Activated gamma-delta T cell (primary cell): ENCODE results near the gene PPP5C.
"Not testable (repeated sequence)": the region's sequence is repeated elsewhere in the genome, so short reads cannot be mapped to it uniquely, and the experiment has no call there.

ENCODE experiments used
- DNase-seq: peaks from one replicate; lab custom pipeline; 2025; lab: John Stamatoyannopoulos, UW

Gene PPP5C

GRCh38 chr19:46365561-46365960, 18.7 kb downstream of the PPP5C start:
- no peak for DNase-seq

DNA sequence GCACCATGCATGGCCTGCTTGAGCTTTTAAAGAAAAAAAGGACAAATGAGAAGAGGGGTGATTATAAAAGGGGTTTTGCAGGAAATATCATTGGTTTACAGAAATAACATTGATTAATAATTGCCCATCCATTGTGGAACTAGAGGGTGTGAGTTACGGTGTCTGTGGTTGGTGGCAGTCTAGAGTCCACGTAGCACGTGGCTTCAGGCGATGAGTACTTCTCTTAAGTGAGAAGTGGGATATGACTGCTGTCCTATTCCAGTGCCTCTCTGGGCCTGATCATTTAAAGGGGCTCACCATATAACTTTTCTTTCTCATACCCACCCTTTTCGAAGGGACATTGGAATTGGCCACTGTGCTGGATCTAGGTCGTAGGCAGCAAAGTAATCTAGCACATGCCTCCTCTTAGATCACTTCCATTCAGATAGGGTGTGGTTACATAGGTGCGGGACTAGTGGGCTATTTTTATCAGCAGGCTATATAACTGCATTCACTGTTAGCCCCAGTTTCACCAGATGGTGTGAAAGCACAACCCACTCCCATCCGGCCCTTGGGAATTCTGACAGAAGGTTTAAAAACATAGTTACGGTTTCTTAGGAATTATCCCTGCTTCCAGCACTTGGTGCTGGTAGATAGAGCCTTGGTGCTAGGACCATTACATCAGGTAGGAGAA, 19.9 kb downstream of the PPP5C start:
- DNase-seq = no peak

- no peak for DNase-seq
These were observed 20.5 kb downstream of the PPP5C start for GRCh38 chr19:46367426-46367825.

- DNase-seq = no peak
These were observed 21.2 kb downstream of the PPP5C start for GRCh38 chr19:46368116-46368515.

DNA sequence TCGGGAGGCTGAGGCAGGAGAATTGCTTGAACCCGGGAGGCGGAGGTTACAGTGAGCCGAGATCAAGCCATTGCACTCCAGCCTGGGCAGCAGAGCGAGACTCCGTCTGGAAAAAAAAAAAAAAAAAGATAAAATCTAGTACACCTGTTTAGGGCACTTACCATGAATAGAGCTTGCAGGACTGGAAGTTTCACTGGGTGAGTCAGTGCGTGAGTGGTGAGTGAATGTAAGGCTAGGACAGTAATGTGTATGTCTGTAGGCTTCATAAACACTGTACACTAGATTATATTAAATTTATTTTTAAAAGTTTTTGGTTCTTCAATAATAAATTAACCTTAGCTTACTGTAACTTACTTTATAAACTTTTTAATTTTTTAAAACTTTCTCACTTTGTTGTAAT, 22.9 kb downstream of the PPP5C start:
- DNase-seq = no peak

DNA sequence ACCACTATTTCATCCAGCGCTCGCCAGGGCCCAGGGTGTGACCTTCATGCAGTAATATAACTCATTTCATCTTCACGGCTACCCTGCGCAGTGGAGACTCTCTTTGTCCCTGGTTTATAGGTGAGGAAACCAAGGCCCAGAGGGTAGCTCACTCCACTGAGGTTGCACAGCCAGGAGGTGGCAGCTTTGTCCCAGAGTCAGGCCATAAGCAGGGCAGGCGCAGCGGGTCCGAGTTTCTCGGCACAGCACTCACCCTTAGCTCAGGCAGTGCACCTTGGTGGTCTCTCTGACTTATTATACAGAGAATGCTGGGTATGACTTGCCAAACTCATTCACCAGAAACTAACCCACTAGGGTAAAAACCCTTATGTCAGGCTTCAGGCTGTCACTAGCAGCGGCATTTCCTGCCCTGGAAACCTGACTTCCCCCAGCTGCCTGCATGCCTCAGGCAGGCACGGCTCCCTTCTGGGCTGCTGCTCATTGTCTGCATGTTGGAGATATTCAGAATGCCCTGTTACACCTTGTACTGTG, 24.5 kb downstream of the PPP5C start:
- no peak for DNase-seq

- no peak for DNase-seq
These were observed 26.1 kb downstream of the PPP5C start for GRCh38 chr19:46372901-46373490.

DNA sequence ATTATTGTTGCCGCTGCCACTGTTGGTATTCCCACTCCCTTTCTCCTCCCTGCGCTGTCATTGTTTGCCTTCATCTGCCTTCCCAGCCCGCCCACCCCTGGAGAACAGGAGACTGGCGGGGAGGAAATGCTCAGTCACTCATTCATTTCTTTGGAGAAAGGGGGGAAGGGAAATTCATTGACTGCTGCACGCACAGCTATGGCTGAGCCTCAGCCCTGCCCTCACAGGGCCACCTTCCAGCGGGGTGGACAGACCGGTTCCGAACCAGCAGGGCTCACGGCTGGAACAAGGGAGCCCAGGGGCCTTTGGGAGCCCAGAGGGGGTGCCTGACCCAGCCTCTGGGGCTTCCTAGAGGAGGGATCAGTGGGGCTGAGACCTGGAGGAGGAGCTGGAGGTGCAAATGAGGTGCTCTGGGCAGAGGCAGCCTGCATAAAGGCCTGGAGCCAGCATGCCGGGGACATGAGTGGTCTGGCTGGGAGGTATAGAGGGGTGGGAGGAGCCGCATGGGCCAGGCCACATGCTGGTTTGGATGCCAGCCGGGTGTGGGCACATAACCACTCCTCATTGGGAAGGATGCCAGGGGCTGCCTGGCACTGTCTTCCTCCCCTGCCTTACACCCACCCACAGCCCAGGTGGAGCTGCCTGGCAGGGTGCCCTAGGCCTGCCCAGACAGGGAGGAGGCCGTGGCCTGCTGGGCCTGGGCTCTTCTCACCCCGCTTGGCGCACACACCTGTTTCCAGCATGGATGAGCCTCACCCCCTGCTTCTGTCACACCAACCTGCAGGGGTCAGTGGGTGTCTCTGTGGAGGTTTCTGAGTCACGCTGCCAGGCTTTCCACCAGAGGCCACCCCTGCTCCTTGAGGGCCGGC, 26.8 kb downstream of the PPP5C start:
- no peak for DNase-seq

- DNase-seq = no peak
These were observed 27.9 kb downstream of the PPP5C start for GRCh38 chr19:46374536-46375475.

GRCh38 chr19:46375476-46376067, 28.7 kb downstream of the PPP5C start:
- DNase-seq = not testable (repeated sequence)

DNA sequence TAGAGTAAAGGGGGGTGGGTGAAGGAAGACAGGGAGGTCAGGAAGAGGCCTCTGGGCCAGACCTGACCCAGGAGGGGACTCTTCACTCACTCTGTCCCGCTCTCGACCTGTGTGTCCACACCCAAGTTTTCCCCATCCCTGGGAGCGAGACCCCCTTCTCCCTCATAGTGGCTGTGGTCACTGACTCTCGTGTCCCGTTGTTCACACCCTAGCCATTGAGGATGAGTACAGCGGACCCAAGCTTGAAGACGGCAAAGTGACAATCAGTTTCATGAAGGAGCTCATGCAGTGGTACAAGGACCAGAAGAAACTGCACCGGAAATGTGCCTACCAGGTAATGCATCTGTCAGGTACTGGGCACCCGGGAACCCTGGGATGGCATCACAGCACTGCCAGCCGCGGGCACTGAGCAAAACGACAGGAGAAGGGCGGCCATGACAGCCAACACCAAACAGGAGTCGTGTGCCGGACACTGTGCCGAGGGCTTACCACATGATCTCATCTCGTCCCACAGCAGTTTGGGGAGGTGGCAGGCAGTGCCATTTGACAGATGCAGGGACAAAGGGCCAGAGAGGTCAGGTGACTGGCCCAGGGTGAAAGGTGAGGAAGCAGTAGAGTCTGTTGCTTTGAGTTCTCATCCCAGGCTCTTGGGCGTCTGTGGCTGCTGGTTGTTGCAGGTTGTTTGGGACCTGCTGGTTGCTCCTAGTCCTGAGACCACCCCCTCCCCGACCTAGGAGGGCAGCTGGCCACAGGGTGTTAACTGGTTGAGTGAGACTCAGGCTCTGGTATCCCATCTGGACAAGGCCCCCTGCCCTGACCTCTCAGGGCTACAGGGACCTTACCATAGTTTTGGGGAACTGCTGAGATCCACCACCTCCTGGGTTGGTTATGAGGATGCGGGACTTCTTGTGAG, 29.6 kb downstream of the PPP5C start:
- DNase-seq = no peak

DNA sequence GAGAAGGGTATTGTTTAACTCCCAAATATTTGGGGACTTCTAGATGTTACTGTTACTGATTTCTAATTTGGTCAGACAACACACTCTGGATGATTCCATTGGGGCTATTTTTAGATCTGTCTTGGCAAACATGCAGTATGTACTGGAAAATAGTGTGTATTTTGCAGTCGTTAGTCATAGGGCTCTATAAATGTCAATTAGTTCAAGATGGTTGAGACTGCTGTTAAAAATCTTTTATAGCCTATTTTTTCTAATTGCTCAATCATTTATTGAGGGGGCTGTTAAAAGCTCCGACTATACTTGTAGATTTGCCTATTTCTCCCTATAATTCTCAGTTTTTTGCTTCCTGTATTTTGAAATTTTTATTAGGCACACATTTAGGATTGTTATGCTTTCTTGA, 31.4 kb downstream of the PPP5C start:
- DNase-seq = no peak

DNA sequence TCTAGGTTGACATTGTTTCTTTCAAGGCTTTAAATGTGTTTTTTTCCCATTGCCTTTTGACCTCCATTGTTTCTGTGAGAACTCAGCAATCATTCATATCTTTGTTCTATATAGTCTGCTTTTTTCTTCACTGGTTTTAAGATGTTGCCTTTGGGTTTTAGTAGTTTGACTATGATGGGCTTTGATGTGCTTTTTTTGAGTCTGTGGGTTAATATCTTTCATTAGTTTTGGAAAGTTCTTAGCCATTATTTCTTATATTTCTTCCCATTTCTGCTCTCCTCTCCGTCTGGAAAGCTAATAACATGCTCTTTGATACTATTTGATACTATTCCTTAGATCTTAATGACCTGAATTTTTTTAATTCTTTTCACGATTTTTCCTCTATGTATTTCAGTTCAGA, 33.8 kb downstream of the PPP5C start:
- no peak for DNase-seq

DNA sequence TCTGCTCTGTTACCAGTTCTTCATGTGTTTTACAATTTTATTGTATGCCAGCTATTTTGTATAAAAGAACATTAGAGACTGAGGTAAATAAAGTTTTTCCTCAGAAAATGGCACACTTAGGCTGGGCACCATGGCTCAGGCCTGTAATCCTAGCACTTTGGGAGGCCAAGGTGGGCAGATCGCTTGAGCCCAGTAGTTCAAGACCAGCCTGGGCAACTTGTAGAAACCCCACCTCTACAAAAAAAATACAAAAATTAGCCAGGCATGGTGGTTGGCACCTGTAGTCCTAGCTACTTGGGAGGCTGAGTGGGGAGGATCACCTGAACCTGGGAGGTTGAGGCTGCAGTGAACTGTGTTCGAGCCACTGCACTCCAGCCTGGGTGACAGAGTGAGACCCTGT, 34.5 kb downstream of the PPP5C start:
- DNase-seq = no peak

DNA sequence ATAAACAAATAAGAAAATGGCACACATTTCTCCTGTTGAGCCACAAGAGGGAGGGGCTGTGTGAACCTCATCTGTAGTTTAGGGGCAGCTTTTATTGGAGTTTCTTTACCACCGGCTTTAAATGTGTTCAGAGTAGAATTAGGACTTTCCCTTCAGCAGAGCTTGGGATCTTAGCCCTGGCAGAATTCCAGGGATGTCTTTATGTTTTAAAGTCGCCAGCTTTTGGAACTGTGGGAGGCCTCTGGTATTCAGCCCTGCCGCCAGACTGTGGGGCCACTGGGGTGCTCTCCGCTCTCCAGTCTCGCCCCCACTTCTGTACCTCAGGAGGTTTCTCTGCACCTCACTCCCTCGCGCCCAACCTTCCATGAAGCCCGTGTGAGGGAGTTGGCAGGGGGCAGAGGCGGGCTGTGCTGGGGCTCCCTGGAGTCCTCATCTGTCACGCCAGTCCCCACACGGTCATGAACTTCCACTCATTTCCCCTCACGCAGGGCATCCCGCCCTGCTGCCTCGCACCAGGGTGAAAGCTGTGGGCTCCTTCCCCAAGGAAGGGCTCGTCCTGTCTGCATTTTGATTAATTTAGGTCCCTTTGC, 35.0 kb downstream of the PPP5C start:
- no peak for DNase-seq

DNA sequence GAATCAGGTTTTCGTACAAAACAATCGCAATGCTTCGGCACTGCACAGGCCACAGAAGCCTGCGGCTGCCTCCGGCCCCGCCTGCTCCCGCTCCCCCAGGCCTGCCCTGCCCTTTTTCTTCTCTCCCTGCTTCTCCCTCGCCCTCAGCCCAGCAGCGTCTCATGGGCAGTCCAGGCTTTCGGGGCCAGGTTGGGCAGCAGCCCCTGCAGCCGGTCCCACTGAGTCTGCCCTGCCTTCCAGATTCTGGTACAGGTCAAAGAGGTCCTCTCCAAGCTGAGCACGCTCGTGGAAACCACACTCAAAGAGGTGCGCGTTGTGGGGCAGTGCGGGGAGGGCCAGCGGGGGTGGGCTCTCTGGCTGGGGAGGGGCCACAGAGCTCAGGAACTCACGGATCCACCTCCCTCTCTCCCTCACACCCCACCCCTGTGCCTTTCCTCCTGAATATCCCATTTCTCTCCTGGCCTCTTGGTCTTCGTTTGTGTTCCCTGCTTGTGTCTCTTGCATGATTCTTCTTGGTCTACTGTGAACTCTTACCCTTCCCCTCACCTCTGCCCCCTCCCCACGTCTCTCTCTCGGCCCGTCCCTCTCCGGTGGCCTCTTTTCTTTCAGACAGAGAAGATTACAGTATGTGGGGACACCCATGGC, 36.4 kb downstream of the PPP5C start:
- no peak for DNase-seq

DNA sequence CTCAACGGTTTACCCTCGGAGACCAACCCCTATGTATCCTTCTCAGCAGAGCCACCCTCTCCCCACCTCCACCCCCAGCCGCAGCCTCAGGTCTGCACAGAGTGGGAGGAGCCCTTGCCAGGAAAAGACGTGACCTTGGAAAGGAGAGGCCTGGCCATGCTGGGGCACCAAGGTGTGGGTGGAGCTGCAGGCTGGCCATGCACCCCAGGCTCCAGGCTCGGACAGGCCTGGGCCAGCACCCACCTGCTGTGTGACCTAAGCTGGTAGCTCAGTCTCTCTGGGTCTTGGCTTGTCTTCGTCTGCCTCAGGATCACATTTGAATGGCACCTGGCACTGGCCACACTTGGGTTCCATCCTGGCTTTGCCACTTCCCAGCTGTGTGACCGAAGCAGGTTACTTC, 37.0 kb downstream of the PPP5C start:
- no peak for DNase-seq

GRCh38 chr19:46384396-46384795, 37.5 kb downstream of the PPP5C start:
- no peak for DNase-seq

DNA sequence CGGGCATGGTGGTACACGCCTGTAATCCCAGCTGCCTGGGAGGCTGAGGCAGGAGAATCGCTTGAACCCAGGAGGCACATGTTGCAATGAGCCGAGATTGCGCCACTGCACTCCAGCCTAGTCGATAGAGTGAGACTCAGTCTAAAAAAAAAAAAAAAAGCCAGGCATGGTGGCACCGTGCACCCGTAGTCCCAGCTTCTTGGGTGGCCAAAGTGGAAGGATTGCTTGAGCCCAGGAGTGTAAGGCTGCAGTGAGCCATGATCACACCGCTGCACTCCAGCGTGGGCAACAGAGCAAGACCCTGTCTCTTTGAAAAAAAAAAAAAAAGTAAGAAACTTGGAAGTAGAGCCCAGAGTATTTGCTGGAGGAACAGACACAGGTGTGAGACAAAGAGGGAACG, 38.7 kb downstream of the PPP5C start:
- DNase-seq = no peak
